HG03469 (cell line): ENCODE measurements around the gene OXA1L.
"Not testable (repeated sequence)": the region's sequence is repeated elsewhere in the genome, so short reads cannot be mapped to it uniquely, and the experiment has no call there.

Experiments used
- ATAC-seq: cut with Tn5 transposase; IDR thresholded peaks from one replicate; pipeline ENCODE4 v1.9.1; 2021; ENCODE audit warnings: mild to moderate bottlenecking, moderate library complexity, moderate number of reproducible peaks; ENCODE audit not compliant: unreplicated experiment

Gene OXA1L

DNA sequence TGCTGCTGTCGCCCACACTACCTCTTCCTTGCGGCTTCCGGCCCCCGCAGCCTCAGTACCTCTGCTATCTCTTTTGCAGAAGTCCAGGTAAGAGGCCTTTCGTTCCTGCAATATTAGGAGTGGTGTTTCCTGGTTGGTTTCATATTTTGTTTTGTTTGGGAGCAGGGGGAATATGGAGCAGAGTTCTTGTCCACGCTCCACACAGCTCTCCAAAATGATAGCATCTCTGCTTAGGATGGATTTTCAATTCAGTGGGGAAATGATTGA is 768 bp downstream of the OXA1L start:
- no peak for ATAC-seq

DNA sequence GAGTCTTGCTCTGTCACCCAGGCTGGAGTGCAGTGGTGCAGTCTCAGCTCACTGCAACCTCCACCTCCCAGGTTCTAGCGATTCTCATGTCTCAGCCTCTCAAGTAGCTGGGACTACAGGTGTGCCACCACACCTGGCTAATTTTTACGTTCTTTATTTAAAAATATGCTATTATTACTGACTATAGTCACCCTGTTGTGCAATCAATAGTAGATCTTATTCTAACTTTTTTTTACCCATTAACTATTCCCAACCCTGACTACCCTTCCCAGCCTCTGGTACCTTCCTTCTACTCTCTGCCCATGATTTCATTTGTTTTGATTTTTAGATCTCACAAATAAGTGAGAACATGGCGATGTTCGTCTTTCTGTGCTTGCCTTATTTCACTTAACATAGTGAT is 2.5 kb downstream of the OXA1L start:
- no peak for ATAC-seq

DNA sequence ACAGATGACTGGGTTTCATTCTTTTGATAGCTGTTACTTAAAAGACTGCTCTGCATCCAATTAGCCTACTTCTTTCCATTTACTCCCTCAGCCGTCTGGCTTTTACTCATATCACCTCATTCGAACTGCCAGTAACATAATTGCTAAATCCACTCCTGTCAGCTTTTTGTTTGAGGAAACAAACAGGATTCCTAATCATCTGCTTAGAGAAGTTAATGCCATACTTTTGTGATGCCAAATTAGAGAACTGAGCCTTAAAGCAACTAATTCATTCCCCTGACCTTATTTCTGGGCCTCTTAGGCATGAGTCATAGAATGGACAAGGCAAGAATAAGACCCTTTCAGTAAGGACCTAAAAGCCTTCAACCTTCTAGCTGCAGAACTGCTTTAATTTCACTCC is 2.9 kb downstream of the OXA1L start:
- ATAC-seq: no peak

DNA sequence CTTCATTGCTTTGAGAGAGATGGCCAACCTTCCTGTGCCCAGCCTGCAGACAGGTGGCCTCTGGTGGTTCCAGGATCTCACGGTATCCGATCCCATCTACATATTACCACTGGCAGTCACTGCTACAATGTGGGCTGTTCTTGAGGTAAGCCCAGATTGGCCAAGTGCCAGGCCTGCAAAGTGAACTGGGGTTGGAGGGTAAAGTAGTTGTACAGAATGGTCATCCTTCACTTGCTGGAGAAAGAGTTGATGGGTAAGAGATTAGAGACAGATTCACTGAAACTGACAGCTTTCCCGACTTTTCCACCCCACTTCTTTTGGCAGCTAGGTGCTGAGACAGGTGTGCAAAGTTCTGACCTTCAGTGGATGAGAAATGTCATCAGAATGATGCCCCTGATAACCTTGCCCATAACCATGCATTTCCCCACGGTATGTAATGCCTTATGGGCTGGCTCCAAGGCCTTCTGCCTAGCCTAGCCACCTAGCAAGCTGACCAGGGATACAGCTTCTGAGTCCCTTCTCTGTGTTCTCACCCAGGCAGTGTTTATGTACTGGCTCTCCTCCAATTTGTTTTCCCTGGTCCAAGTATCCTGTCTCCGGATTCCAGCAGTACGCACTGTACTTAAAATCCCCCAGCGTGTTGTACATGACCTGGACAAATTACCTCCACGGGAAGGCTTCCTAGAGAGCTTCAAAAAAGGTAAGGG is 4.1 kb downstream of the OXA1L start:
- no peak for ATAC-seq

DNA sequence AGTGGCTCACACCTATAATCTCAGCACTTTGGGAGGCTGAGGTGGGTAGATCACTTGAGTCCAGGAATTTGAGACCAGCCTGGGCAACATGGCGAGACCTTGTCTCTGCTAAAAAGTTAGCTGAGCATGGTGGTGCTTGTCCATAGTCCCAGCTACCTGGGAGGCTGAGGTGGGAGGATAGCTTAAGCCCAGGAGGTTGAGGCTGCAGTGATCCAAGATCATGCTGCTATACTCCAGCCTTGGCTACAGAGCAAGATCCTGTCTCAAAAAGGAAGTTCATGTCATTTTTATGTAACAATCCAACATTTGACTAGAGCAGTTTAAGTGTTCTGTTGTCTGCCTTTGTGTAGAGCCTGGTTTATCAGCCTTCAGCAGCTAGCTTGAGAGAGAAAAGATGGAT is 6.2 kb downstream of the OXA1L start:
- no peak for ATAC-seq

DNA sequence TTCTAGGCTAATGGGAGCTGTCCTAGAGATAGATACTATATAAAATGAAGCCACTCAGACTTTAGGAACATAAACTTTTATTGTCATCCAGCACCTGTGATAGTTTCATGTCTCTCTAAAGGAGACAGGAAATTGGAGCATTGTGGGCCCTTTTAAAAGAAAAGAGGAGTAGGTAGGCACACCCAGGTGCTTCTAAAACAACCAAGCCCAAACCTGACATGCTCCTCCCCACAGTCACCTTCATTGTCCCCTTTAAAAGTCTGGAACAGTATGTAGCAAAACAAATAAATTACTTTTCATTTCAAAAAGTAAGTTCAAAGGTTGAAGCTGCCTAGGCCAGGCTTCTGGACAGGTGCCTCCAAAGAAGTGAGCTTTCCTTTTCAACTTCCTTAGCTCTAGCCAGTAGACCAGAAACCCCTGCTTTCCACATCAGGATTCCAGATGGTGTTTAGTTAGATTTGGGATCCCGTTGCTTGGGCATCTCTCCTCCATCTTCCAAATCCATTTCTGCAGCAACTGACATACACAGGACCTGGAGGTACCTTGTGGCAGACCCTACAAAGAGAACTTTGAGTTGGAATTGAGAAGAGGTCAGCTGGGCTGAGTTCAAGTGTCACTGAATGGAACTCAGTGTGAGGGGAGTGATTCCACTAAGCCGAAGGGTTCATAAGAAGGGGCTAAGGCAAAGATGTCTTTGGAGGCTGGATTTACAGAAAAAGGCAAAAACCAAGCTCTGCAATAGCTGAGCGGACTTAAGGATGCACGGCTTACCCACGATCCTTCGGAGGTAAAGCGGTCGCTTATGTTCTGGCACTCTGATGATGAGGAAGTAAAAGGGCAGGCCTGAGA is 6.9 kb downstream of the OXA1L start:
- no peak for ATAC-seq

DNA sequence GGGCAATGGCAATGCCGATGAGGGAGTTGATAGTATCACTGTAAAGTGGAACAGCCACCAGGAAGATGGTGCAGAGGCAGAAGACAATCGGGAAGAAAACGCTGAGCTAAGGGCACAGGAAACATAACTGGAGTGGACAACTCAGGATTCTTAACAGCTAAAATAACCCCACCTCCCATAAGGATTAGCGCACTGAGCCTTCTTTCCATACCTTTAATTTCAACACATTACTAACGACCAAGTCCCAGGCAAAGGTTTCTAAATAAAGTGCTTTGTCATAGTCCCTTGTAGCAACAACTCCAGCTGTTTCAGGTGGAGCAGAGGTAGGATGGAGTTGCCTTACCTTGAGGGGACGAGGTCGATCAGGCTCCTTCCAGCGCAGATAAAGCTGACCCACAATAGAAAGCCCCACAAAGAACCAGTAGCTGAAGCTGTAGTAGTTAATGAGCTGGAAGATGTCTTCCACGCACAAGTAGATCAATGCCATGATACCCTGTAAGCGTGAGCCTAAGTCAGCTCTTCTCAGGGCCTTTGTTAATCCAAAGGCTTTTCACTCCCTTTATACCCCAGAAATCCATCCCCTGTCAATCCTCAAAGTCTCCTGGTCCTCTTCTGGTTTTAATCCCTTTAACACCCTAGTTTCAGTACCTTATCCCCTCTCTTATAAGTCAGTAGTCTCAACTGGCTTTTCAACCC is 7.7 kb downstream of the OXA1L start:
- ATAC-seq: no peak

DNA sequence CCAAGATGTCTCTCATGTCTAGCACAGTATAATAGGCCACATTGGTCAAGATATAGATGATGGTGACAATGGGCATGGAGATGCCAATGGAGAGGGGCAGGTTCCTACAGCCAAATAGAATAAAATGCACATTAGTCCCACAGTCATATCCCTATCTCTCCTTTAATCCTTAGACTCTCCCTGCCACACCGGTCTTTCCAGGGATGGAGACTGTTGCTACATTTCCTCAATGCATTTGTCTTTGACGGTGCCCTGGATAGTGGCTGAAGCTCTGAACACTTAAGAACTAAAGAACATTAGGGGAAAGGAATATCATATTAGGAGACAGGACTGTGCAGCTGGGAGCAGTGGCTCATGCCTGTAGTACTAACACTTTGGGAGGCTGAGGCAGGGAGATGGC is 9.7 kb downstream of the OXA1L start:
- no peak for ATAC-seq

DNA sequence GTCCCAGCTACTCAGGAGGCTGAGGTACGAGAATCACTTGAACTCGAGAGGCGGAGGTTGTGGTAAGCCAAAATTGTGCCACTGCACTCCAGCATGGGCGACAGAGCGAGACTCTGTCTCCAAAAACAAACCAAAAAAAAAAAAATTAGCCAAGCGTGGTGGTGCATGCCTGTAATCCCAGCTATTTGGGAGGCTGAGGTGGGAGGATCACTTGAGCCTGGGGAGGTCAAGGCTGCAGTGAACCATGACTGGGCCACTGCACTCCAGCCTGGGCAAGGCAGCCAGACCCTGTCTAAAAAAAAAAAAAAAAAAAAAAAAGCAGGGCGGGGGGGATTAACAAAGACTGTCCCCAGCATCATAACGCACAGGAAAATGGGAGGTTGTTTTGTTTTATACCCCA is 10.4 kb downstream of the OXA1L start:
- not testable (repeated sequence) for ATAC-seq

DNA sequence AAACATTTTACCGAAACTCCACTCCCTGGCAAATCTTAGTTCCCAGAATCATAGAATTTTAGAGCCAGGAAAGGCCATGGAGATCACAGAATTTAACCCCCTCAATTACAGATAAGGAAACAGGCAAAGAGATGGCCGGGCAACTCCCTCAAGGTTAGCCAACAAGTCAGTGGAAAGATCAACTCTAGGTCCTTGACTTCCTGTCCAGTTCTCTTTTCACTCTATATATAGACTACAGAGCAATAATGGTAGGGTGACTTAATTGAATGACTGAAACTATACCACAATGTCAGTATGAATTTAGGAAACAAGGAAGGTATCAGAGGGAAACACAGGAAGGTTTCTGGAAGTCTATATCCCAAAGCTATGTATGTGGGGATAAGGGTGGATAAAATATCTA is 11.6 kb downstream of the OXA1L start:
- ATAC-seq: no peak

DNA sequence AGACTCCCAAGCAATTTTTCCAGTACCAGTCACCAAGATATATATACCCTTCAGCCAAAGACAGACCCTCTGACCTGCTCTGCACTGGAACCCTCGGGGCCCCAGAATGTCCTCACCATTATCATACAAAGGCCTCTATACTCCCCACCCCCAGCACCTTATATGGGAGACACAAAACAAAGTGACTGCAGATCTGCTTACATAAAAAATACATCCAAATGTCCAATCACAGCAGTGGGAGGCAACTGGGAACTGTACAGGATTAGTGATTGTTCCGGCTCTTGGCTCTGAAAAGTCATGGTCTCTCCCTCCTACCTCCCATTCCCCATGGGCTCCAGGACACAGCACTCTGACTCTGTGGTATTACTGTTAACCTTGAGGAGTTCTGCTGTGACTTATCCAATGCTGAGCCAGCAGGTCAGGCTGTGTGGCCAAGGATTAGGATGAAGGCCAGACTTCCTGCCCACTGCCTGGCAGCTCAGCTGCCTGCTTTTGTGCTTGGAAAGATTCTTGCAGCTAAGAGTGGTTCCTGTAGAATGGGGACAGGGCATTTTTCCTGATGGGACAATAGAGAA is 13.7 kb downstream of the OXA1L start:
- ATAC-seq: no peak

DNA sequence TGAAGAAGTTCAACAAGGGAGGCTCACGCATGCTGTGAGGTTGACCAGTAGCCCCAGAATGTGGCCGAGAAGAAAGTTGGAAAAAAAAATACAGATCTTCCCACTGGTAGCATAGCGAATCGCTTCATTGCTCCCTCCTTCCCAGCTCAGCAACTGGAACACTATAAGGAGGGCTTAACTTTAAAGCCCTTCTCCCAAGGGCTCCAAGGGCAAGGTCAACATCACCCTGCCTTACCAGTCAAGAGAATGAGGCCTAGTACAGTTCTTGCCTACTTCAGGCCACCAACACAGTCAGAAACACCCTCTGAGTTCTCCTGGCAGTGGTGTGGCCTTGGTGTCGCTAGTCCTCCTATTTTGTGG is 14.4 kb downstream of the OXA1L start:
- ATAC-seq: no peak

DNA sequence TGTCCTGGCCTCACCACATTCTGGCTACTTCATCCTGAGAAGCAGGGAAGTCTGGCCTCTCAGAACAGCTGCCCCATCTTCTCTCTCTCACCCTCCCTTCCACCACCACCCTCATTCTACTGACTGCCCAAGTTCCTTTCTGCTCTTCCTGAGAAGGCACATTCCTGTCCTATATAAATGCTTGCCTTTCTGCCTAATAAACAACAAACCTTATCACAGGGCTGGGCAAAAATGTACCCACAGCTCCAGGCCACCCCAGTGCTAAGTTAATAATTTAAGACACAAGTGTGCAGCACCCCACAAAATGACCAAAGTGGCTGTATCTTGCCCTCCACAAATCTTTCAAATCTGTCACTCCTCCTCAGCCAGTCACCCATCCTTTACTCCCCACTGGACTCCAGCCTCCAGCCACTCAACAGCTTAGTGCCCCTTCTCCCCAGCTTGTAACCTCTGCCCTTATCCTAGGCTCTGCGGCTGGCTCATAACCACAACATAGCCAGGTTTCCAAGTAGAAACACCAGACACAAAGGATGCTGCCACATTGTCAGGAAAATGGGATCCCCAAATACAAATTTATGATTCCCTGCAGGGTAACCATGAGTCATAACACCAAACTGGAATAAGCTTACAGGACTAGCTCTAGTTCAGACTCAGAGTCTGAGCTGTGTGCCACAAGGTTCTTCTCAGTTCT is 15.0 kb downstream of the OXA1L start:
- ATAC-seq: no peak

DNA sequence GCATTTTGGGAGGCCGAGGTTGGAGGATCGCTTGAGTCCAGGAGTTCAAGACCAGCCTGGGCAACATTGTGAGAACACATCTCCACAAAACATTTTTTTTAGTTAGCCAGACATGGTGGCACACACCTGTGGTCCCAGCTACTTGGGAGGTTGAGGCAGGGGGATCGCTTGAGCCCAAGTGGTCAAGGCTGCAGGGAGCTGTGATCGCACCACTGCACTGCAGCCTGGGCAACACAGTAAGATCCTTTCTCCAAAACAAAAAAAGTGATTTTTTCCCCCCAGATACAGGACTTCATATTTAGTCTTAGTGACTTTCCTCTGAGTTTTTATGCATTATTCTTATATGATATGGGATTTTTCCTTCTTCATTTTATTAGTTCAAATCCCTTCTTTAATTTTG is 20.2 kb downstream of the OXA1L start:
- no peak for ATAC-seq

DNA sequence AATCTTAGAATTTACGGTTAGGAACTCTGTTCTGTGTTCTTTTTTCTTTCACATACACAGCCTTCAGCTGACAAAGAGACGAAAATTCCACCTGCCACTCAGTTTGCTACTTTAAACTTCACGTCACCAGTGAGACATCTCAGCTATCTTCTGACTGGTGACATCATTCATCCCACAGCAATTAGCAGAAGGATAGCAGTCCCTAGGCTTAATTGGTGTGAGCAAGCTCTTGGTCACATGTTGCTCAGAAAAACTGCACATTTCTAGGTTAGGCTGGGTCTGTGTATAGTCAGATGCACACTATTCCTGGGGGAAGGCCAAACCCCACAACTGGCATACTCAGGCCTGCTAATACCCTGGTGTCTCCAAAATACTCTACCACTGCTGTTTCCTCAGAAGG is 24.8 kb downstream of the OXA1L start:
- no peak for ATAC-seq

DNA sequence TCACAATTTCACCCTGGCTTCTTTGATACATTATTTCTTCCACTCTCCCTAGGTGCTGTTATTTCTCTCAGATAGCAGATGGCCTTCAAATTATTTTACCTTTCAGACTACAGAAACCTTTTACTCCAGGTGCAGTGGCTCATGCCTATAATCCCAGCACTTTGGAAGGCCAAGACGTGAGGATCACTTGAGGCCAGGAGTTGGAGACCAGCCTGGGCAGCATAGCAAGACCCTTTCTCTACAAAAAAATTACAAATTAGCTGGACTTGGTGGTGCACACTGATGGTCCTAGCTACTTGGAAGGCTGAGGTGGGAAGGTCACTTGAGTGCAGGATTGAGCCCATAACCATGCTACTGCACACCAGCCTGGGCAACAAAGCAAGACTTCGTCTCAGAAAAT is 25.7 kb downstream of the OXA1L start:
- ATAC-seq: no peak

DNA sequence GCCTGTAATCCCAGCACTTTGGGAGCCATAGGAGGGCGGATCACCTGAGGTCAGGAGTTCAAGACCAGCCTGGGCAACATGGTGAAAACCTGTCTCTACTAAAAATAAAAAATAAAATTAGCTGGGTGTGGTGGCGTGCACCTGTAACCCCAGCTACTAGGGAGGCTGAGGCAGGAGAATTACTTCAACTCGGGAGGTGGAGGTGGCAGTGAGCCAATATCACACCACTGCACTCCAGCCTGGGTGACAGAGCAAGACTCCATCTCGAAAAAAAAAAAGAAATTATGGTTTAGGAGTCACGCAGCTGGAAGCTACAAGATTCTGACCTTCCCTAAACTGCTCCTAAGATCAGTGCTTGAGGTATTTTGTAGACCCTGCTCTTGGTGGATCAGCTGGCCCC is 27.1 kb downstream of the OXA1L start:
- not testable (repeated sequence) for ATAC-seq

DNA sequence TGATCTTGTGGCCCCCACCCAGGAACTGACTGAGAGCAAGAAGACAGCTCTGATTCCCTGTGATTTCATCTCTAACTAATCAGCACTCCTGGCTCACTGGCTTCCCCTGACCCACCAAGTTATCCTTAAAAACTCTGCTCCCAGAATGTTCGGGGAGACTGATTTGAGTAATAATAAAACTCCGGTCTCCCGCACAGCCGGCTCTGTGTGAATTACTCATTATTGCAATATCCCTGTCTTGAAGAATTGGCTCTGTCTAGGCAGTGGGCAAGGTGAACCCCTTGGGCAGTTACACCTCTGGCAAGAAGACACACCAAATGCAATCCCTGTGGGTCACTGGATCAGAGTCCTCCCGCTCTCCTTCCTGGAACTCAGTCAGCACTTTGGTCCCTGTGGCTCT is 27.5 kb downstream of the OXA1L start:
- ATAC-seq: no peak

DNA sequence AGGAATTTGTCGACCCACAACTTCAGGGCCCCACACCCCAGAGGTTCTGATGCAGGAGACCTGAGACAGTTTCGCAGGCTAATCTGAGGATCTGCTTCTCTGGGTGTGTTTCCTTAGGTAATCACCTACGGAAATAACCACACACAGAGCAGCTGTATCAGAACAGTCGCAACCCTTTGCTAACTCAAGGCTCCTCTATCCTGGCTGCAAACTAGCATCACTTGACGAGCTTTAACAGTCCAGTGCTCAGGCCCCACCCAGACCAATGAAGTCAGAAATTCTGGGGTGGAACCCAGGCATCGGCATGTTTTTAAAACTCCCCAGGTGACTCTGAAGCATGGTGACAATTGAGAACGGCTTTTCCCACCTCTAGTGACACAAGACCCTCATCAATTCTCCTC is 28.1 kb downstream of the OXA1L start:
- ATAC-seq: peak; percentile 29

DNA sequence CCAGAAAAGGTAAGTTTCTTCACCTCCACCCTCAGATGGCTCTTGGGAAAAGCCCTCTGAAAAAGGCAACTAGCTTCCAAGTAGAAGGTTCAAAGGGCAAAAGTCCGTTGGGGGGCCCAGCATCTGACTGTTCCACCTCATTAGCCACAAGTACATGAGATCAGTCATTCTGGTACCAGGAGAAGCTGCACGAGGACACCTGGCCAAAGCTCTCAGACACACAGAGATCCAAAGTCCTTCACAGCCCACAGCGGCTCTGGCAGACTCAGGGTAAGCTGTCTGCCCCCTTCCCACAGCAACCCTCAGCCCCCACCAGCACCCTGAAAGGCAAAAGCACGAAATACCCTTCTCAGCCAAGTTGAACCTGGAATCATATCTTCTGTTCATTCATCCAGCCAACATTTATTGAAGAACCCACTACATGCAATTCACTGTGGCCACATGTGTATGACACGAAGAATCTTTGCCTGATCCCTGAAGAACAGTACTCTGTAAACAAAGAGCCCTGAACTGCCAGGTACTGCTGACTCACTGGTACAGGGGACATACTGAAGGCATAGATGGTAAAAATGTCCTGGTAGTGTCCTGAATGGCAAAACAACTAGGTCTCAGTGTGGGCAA is 29.7 kb downstream of the OXA1L start:
- ATAC-seq: no peak
